Measurements from ENCODE around the gene CENPX.

- TF ChIP-seq POLR2AphosphoS5 (IDR thresholded peaks at IDR 0.05) (no peak), CTCF (IDR thresholded peaks at IDR 0.05) (no peak), POLR2A (IDR thresholded peaks at IDR 0.05) (no peak), EP300 (IDR thresholded peaks at IDR 0.05; ENCODE audit: low read depth) (no peak)
Observed at GRCh38 chr17:82058230-82058854, 35.7 kb upstream of the CENPX start.

Measured in transverse colon (tissue), 4 donors.